Lower leg skin (tissue), 3 donors: ENCODE measurements around the gene LYSMD2.

Experiments
- CTCF ChIP-seq, 3 donors: fragments of 450-650 bp; IDR thresholded peaks; one replicate each; pipeline ENCODE4 v1.5.1; 2016; ENCODE audit warnings: antibody characterized with exemption in 3 of 3, mild to moderate bottlenecking in 3 of 3, moderate library complexity in 2 of 3
- POLR2A ChIP-seq, 2 donors: fragments of 450-650 bp; IDR thresholded peaks; one replicate each; pipeline ENCODE4 v1.6.1; 2016 to 2017; ENCODE audit warnings: antibody characterized with exemption in 2 of 2, mild to moderate bottlenecking in 1 of 2, moderate library complexity in 1 of 2

GRCh38 chr15:51768018-51768417 lies 30.6 kb upstream of the LYSMD2 start:
- TF ChIP-seq CTCF (IDR thresholded peaks at IDR 0.05): no peak
- TF ChIP-seq POLR2A (IDR thresholded peaks at IDR 0.05): no peak
